H1 (cell line): ENCODE results near the gene GALNT5. TPM values are rescaled to one million over a fixed set of nuclear protein-coding genes. Genes with fewer than 3 reads are reported as not detected.

Experiments used
- CTCF ChIA-PET: fragments of 300-600 bp; sonication (Branson Sonifier 250); formaldehyde crosslinking; loops from one replicate; lab custom pipeline; 2021; ENCODE audit not compliant: partially characterized antibody; lab: Charles Lee
- POLR2A ChIA-PET: fragments of 300-600 bp; sonication (Branson Sonifier 250); formaldehyde crosslinking; loops from one replicate; lab custom pipeline; 2021; ENCODE audit warnings: inconsistent platforms; ENCODE audit not compliant: partially characterized antibody; lab: Charles Lee
- DNase-seq, 2 experiments: peaks; one replicate each; pipeline versions ENCODE4 v3.0.0 to v3.0.0-alpha.2; 2010 to 2022; ENCODE audit warnings: low spot score in 2 of 2, low read depth in 1 of 2, mixed read lengths in 1 of 2
- FAIRE-seq: peaks from 2 replicates; lab custom pipeline; 2011; peaks lifted over from hg19 to GRCh38; lab: Jason Lieb, UNC
- H2AFZ ChIP-seq: 2 replicates; pipeline ENCODE4 v1.8.1; 2012; ENCODE audit warnings: low read length, inconsistent platforms
- H2AK5ac ChIP-seq: 2 replicates; pipeline ENCODE4 v1.6.1; 2013; ENCODE audit warnings: low read depth, low read length
- H2BK120ac ChIP-seq: replicated peaks from 2 replicates; pipeline ENCODE3; 2013; ENCODE audit warnings: low read depth, low read length, inconsistent platforms
- H2BK12ac ChIP-seq: 2 replicates; pipeline ENCODE4 v1.6.1; 2013; ENCODE audit warnings: low read depth, low read length
- H2BK15ac ChIP-seq: 2 replicates; pipeline ENCODE4 v1.6.1; 2013; ENCODE audit warnings: low read length
- H2BK20ac ChIP-seq: 2 replicates; pipeline ENCODE4 v1.6.1; 2013; ENCODE audit warnings: low read length
- H2BK5ac ChIP-seq: 2 replicates; pipeline ENCODE4 v1.6.1; 2013; ENCODE audit warnings: low read depth, low read length
- H3K14ac ChIP-seq: 2 replicates; pipeline ENCODE4 v1.6.1; 2013; ENCODE audit warnings: inconsistent platforms; ENCODE audit not compliant: insufficient read length
- H3K18ac ChIP-seq: 2 replicates; pipeline ENCODE4 v1.6.1; 2013; ENCODE audit warnings: low read length; ENCODE audit errors: extremely low read depth
- H3K23ac ChIP-seq: 2 replicates; pipeline ENCODE4 v1.6.1; 2013; ENCODE audit warnings: inconsistent platforms; ENCODE audit not compliant: insufficient read length
- H3K23me2 ChIP-seq: 2 replicates; pipeline ENCODE4 v1.6.1; 2013; ENCODE audit warnings: low read depth, low read length
- H3K27ac ChIP-seq: 2 replicates; pipeline ENCODE4 v1.6.1; 2011; ENCODE audit warnings: low read depth, low read length, inconsistent platforms
- H3K27me3 ChIP-seq, 4 experiments: replicated peaks in 1 of 4; 1 replicate in 1 of 4; 2 replicates in 3 of 4; pipeline versions ENCODE4 v1.6.1 to v1.8.1; 2011 to 2013; ENCODE audit warnings: low read length in 3 of 4, mild to moderate bottlenecking in 3 of 4, inconsistent platforms in 2 of 4, mixed read lengths in 2 of 4, moderate library complexity in 1 of 4; ENCODE audit not compliant: control insufficient read depth in 3 of 4, insufficient read depth in 3 of 4; ENCODE audit errors: extremely low read depth in 1 of 4
- H3K36me3 ChIP-seq, 4 experiments: 2 replicates each; pipeline versions ENCODE4 v1.6.1 to v1.8.1; 2011 to 2013; ENCODE audit warnings: mild to moderate bottlenecking in 4 of 4, low read length in 3 of 4, moderate library complexity in 2 of 4, control low read depth in 1 of 4, inconsistent platforms in 1 of 4; ENCODE audit not compliant: insufficient read depth in 4 of 4, control insufficient read depth in 2 of 4
- H3K4ac ChIP-seq: replicated peaks from 2 replicates; pipeline ENCODE3; 2013; ENCODE audit warnings: low read length, low read depth, mixed read lengths, inconsistent platforms; ENCODE audit not compliant: insufficient read length
- H3K4me1 ChIP-seq, 4 experiments: replicated peaks in 1 of 4; 1 replicate in 1 of 4; 2 replicates in 3 of 4; pipeline versions ENCODE4 v1.6.1 to v1.8.1; 2011 to 2013; ENCODE audit warnings: low read length in 3 of 4, inconsistent platforms in 2 of 4, mixed read lengths in 1 of 4; ENCODE audit not compliant: insufficient read depth in 4 of 4, control insufficient read depth in 3 of 4
- H3K4me2 ChIP-seq, 2 experiments: 2 replicates each; pipeline versions ENCODE4 v1.6.1 to v1.8.1; 2011 to 2013; ENCODE audit warnings: low read depth in 2 of 2, low read length in 2 of 2, control low read depth in 1 of 2, inconsistent platforms in 1 of 2, mild to moderate bottlenecking in 1 of 2; ENCODE audit not compliant: insufficient read depth in 1 of 2
- H3K4me3 ChIP-seq, 4 experiments: fragments of 200-600, 300-600 bp in 1 of 4; sonication (generic), shearing (Covaris generic), sonication (Bioruptor Twin) in 1 of 4; 2 replicates each; pipeline versions ENCODE4 v1.5.1 to v1.8.1; 2011 to 2016; ENCODE audit warnings: low read length in 4 of 4, low read depth in 3 of 4, control low read depth in 2 of 4, inconsistent platforms in 2 of 4, mild to moderate bottlenecking in 2 of 4, mixed read lengths in 1 of 4, moderate library complexity in 1 of 4; ENCODE audit not compliant: insufficient read depth in 2 of 4; ENCODE audit errors: extremely low read depth in 1 of 4
- H3K56ac ChIP-seq: replicated peaks from 2 replicates; pipeline ENCODE3; 2013; ENCODE audit warnings: low read depth, mild to moderate bottlenecking, mixed read lengths, low read length, inconsistent platforms; ENCODE audit not compliant: insufficient read length
- H3K79me1 ChIP-seq: 2 replicates; pipeline ENCODE4 v1.6.1; 2013; ENCODE audit warnings: low read depth, low read length, control low read depth
- H3K79me2 ChIP-seq, 2 experiments: 2 replicates each; pipeline versions ENCODE4 v1.6.1 to v1.8.1; 2012 to 2013; ENCODE audit warnings: low read length in 2 of 2, mild to moderate bottlenecking in 2 of 2, inconsistent platforms in 1 of 2; ENCODE audit not compliant: insufficient read depth in 2 of 2, control insufficient read depth in 1 of 2
- H3K9ac ChIP-seq, 4 experiments: replicated peaks in 1 of 4; 1 replicate in 1 of 4; 2 replicates in 3 of 4; pipeline versions ENCODE4 v1.6.1 to v1.8.1; 2011 to 2013; ENCODE audit warnings: low read depth in 3 of 4, low read length in 3 of 4, control low read depth in 2 of 4, mild to moderate bottlenecking in 2 of 4, moderate library complexity in 2 of 4, inconsistent platforms in 1 of 4; ENCODE audit errors: extremely low read depth in 1 of 4
- H3K9me3 ChIP-seq, 2 experiments: 2 replicates each; pipeline versions ENCODE4 v1.6.1 to v1.8.1; 2012 to 2013; ENCODE audit warnings: mild to moderate bottlenecking in 2 of 2, moderate library complexity in 2 of 2, control low read depth in 1 of 2, inconsistent platforms in 1 of 2, low read depth in 1 of 2, low read length in 1 of 2, mixed read lengths in 1 of 2; ENCODE audit not compliant: insufficient read depth in 2 of 2
- H4K20me1 ChIP-seq, 2 experiments: replicated peaks in 1 of 2; 2 replicates each; pipeline versions ENCODE3 to v1.8.1; 2011 to 2013; ENCODE audit warnings: inconsistent platforms in 2 of 2, low read length in 2 of 2, mild to moderate bottlenecking in 1 of 2; ENCODE audit not compliant: insufficient read depth in 2 of 2, control insufficient read depth in 1 of 2
- H4K5ac ChIP-seq: 2 replicates; pipeline ENCODE4 v1.6.1; 2013; ENCODE audit warnings: low read length, low read depth, mixed read lengths, inconsistent platforms; ENCODE audit not compliant: insufficient read length
- H4K8ac ChIP-seq: 2 replicates; pipeline ENCODE4 v1.8.0; 2013; ENCODE audit warnings: mild to moderate bottlenecking, moderate library complexity, low read length, inconsistent platforms; ENCODE audit not compliant: insufficient read depth; ENCODE audit errors: extremely low read depth
- H4K91ac ChIP-seq: replicated peaks from 2 replicates; pipeline ENCODE3; 2013; ENCODE audit warnings: low read length, mixed read lengths, inconsistent platforms; ENCODE audit not compliant: insufficient read length
- HDAC2 ChIP-seq, 2 experiments: fragments of 300-600 bp in 1 of 2; sonication (generic) in 1 of 2; IDR thresholded peaks; 2 replicates each; pipeline ENCODE4 v1.6.1; 2011 to 2012; ENCODE audit warnings: low read depth in 2 of 2, low read length in 2 of 2, mild to moderate bottlenecking in 2 of 2, moderate library complexity in 2 of 2, borderline replicate concordance in 1 of 2, inconsistent platforms in 1 of 2
- RAD21 ChIP-seq, 2 experiments: IDR thresholded peaks in 1 of 2; conservative IDR thresholded peaks in 1 of 2; 2 replicates each; pipeline ENCODE4 v1.6.1; 2011; ENCODE audit warnings: low read depth in 2 of 2, low read length in 2 of 2, improper control_type of control experiment in 1 of 2, inconsistent platforms in 1 of 2, mild to moderate bottlenecking in 1 of 2, moderate library complexity in 1 of 2
- YY1 ChIP-seq: IDR thresholded peaks from 2 replicates; pipeline ENCODE4 v1.6.1; 2011; ENCODE audit warnings: low read depth, mild to moderate bottlenecking, low read length
- WGBS, 2 experiments: shearing (Covaris generic) in 1 of 2; methylation state at CpG; one replicate each; pipeline versions ENCODE4 v1.1.6 to v1.1.7; 2013 to 2015; ENCODE audit warnings: low lambda C conversion rate in 2 of 2, mixed read lengths in 2 of 2, inconsistent platforms in 1 of 2, low coverage in 1 of 2, missing lambda C conversion rate in 1 of 2; ENCODE audit not compliant: insufficient replicate concordance in 2 of 2, insufficient coverage in 1 of 2, insufficient read length in 1 of 2; ENCODE audit errors: extremely low coverage in 1 of 2, missing lambda C conversion rate in 1 of 2; 5-methylcytosine and 5-hydroxymethylcytosine counted together
- polyA plus RNA-seq, 7 experiments: library from polyadenylated mRNA; depleted of rRNA in 3 of 7; stranded (reverse) in 5 of 7; unstranded in 2 of 7; fragments of >200 nt in 5 of 7; fragments of 200-250 nt in 2 of 7; gene quantifications; 1 replicate in 5 of 7; 2 replicates in 1 of 7; 4 replicates in 1 of 7; pipeline versions ENCODE4 v1.2.1 to v1.2.3, GENCODE V29; 2011 to 2013; ENCODE audit warnings: missing spikeins in 2 of 7, mixed read lengths in 2 of 7
- total RNA-seq: library from RNA; stranded (reverse); fragmentation: NEBNext Ultra II Directional; extraction: Animal tissue kit (Norgen Biotek cat#: 25700); gene quantifications from 2 replicates; pipeline ENCODE4 v1.2.1, GENCODE V29; 2021
- TF ChIP-seq, protein P1 (sequence below), 3 experiments: IDR thresholded peaks; 1 replicate in 2 of 3; 2 replicates in 1 of 3; pipeline versions ENCODE4 v1.5.1 to v1.6.1; 2011; ENCODE audit warnings: low read length in 3 of 3, mild to moderate bottlenecking in 3 of 3, inconsistent platforms in 2 of 3, low read depth in 1 of 3, moderate library complexity in 1 of 3; ENCODE audit not compliant: insufficient read depth in 1 of 3; ENCODE audit errors: control extremely low read depth in 1 of 3
- TF ChIP-seq, protein P2 (sequence below): IDR thresholded peaks from 2 replicates; pipeline ENCODE4 v1.6.1; 2012; ENCODE audit warnings: low read length, inconsistent platforms

Gene GALNT5
- total and polyA plus RNA-seq, 2 of the 8 experiments (the other 6 are each of a cell fraction or from before 2014, with no cell fraction given), result 0.02 to 0.06 TPM

DNA sequence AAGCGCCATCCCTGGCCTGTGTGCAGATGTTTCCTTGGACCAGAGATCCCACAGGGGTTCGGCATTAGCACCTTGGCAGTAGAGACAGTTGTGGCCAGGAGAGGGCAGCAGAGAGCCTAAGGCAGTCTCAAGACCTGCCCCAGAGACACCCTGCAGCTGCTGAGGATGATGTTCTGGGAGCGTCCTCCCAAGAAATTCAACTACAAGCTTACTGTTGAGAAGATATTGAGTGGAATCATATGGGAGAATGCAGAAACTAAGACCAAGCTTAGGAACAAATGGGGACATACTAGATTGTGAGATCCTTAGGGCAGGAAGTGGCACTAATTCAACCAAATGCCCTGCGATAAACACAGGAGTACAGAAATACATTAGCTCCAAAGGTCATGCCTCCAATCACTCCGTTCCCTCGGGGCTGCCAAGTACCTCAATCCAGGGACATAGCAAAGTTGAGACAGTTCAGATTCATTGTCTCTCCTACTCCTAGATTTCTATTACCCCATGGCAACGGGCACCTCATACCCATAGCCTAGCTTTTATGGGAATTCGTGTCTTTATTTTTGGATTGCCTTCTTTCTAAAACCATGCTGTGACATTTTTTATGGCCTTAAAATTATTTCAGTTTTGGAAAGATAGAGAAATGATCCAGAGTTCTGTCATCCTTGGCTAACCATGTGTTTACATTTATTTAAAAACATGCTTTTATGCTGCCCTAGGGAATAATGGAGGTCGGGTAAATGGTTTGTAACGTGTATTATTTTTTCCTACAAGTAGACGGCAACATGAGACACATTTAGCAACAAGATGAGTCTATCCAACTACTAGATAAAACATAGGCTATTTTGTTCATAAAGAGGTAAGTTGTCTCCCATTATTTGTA is 70.4 kb downstream of the GALNT5 start:
- CTCF ChIA-PET, result interaction anchor here (0.6 to 16.0 kb wide), 48 partner anchors 9 to 668 kb away, joined by 3 to 299 read pairs (median 4); partner anchors contain the start of gene CYTIP
- Histone ChIP-seq H3K18ac (no peak overlapping the region; the same call in 1 of the 2 replicates), H4K20me1 (no peaks in the 10 kb centered on the region), H3K4ac (no peak overlapping the region), H2BK5ac (no peak overlapping the region), H3K27ac (no peak overlapping the region), H3K27me3 (no peaks in the 10 kb centered on the region), H2AK5ac (no peak overlapping the region), H3K9me3 (no peaks in the 10 kb centered on the region), H3K56ac (no peak overlapping the region), H3K79me2 (no peaks in the 10 kb centered on the region), H4K5ac (no peak overlapping the region), H3K36me3 (no peaks in the 10 kb centered on the region), H2BK20ac (no peak overlapping the region; the same call in 1 of the 2 replicates), H2BK120ac (no peak overlapping the region), H3K14ac (no peak overlapping the region), H3K23me2 (no peaks in the 10 kb centered on the region), H3K4me1 (peaks cover 0 to 9% (median 8%) of the 10 kb centered on the region in 4 experiments; a peak in 5 of 7 replicates), H2BK15ac (no peak overlapping the region), H3K23ac (no peak overlapping the region), H3K9ac (no peak overlapping the region), H3K4me3 (no peak overlapping the region), H4K8ac (no peak overlapping the region), H2AFZ (no peak overlapping the region), H3K79me1 (no peaks in the 10 kb centered on the region), H4K91ac (no peak overlapping the region), H2BK12ac (no peak overlapping the region), H3K4me2 (no peak overlapping the region)
- POLR2A ChIA-PET, result interaction anchor here (0.6 to 1.3 kb wide), 4 partner anchors 8 to 408 kb away, joined by 3 to 4 read pairs (median 4); no protein-coding TSS in a partner anchor
- WGBS, 2 experiments, result 81% methylated on average over 11 of the region's 11 CpGs; no CpG with 5 or more reads in 1 of the 2 experiments
- peak; percentile 81 to 87 for TF ChIP-seq RAD21 (IDR thresholded peaks at IDR 0.05 in 1 of 2, conservative IDR thresholded peaks at IDR 0.05 in 1 of 2; ENCODE audit: low read depth in 2 of 2, low read length in 2 of 2)
- TF ChIP-seq, protein P1, sequence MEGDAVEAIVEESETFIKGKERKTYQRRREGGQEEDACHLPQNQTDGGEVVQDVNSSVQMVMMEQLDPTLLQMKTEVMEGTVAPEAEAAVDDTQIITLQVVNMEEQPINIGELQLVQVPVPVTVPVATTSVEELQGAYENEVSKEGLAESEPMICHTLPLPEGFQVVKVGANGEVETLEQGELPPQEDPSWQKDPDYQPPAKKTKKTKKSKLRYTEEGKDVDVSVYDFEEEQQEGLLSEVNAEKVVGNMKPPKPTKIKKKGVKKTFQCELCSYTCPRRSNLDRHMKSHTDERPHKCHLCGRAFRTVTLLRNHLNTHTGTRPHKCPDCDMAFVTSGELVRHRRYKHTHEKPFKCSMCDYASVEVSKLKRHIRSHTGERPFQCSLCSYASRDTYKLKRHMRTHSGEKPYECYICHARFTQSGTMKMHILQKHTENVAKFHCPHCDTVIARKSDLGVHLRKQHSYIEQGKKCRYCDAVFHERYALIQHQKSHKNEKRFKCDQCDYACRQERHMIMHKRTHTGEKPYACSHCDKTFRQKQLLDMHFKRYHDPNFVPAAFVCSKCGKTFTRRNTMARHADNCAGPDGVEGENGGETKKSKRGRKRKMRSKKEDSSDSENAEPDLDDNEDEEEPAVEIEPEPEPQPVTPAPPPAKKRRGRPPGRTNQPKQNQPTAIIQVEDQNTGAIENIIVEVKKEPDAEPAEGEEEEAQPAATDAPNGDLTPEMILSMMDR (IDR thresholded peaks at IDR 0.05; ENCODE audit: control extremely low read depth in 1 of 3, insufficient read depth in 1 of 3, low read depth in 1 of 3, low read length in 3 of 3), result peak; percentile 93 to 97 (median 94)
- TF ChIP-seq YY1, result 0 out of 2 replicates have a peak, but pooled peaks have one; percentile 25
- TF ChIP-seq HDAC2 (IDR thresholded peaks at IDR 0.05; ENCODE audit: borderline replicate concordance in 1 of 2, low read depth in 2 of 2, low read length in 2 of 2), result no peak
- TF ChIP-seq, protein P2, sequence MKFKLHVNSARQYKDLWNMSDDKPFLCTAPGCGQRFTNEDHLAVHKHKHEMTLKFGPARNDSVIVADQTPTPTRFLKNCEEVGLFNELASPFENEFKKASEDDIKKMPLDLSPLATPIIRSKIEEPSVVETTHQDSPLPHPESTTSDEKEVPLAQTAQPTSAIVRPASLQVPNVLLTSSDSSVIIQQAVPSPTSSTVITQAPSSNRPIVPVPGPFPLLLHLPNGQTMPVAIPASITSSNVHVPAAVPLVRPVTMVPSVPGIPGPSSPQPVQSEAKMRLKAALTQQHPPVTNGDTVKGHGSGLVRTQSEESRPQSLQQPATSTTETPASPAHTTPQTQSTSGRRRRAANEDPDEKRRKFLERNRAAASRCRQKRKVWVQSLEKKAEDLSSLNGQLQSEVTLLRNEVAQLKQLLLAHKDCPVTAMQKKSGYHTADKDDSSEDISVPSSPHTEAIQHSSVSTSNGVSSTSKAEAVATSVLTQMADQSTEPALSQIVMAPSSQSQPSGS, result no peak
- FAIRE-seq, result peak; percentile 94
- peak; percentile 80 to 92 for DNase-seq
